Epithelial cell of esophagus (primary cell): ENCODE data around the gene FOSL1.
A peak's percentile ranks its signal among the peaks of the same experiment; 100 is the strongest.

Source experiments
- DNase-seq: peaks from one replicate; pipeline ENCODE4 v3.0.0; 2010; ENCODE audit warnings: low read depth
- H3K4me3 ChIP-seq: 2 replicates; pipeline ENCODE4 v1.5.1; 2011; ENCODE audit warnings: mild to moderate bottlenecking, low read length, control low read depth
- TF ChIP-seq, protein P1 (sequence below): IDR thresholded peaks from 2 replicates; pipeline ENCODE4 v1.5.1; 2011; ENCODE audit warnings: low read depth, mild to moderate bottlenecking, low read length, control low read depth, inconsistent platforms; ENCODE audit not compliant: insufficient read depth; ENCODE audit errors: missing control alignments

Gene FOSL1

DNA sequence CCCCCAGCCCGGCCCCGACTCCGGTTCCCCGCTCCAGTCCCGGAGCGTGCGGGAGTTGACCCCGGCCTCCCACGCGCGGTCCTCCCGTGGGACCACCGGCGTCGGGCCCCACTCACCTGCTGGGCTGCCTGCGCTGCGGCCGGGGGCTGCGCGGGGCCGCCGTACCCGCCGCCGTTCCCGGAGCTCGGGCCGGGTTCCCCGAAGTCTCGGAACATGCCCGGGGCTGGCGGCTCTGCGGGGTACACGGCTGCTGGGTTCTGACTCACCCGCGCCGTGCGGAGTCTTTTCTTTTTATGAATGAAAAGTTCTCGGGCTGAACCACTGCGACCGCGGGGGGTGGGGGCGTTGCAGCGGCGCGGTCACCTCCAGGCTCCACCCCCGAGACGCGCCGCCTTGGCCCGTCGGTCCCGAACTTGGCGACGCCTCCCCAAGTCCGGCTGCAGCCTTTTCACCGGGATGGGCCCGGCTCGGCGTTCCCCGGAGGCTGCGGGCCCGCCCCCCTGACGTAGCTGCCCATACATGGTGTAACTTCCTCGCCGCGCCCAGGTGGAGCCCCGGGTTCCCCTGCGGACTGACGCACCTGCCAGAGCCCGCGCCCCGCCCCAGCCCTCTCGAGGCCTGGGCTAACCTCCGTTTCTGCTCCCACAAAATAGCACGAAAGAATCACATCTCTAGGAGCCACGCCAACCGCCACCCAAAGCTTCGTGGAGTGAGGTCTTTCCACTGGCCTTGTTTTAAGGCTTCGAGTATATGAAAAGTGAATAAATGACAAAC, at the start of gene FOSL1:
FOSL1 (minus strand) TSS at position 264 of the 774 bp plus-strand sequence; CDS start at position 215, 49 bp downstream.
- H3K4me3 ChIP-seq = peak within 1 kb of the TSS; percentile 87
- peak; percentile 100 for DNase-seq
- TF ChIP-seq, protein P1, sequence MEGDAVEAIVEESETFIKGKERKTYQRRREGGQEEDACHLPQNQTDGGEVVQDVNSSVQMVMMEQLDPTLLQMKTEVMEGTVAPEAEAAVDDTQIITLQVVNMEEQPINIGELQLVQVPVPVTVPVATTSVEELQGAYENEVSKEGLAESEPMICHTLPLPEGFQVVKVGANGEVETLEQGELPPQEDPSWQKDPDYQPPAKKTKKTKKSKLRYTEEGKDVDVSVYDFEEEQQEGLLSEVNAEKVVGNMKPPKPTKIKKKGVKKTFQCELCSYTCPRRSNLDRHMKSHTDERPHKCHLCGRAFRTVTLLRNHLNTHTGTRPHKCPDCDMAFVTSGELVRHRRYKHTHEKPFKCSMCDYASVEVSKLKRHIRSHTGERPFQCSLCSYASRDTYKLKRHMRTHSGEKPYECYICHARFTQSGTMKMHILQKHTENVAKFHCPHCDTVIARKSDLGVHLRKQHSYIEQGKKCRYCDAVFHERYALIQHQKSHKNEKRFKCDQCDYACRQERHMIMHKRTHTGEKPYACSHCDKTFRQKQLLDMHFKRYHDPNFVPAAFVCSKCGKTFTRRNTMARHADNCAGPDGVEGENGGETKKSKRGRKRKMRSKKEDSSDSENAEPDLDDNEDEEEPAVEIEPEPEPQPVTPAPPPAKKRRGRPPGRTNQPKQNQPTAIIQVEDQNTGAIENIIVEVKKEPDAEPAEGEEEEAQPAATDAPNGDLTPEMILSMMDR = no peak

DNA sequence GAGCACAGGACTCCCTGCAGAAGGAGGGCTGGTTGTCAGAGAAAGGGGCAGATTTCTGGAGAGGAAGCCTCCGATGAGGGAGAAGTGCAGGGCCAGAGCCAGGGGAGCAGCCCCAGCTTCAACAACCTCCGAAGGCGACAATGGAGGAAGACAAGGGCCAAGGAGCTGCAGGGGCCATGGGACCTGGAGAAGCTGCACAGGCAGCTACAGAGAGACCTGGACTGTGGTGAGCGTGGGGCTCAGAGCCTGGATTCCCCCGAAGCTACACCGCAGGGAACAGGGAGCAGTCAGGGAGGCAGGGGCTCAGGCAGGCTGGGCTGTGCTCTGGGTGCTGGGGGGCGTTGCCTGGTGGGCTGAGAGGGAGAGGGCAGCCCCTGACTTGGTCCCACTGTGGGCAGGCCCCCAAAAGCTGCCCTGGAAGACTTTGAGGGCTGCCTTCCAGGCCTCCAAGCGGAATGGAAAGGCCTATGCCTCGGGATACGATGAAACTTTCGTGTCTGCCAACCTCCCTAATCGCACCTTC, 47.5 kb upstream of the FOSL1 start:
- DNase-seq = no peak
- TF ChIP-seq, protein P1 = no peak

GRCh38 chr11:65947133-65947532, 46.9 kb upstream of the FOSL1 start:
- TF ChIP-seq, protein P1 = no peak
- H3K4me3 ChIP-seq = no peak overlapping the region
- DNase-seq = no peak

More for the DNA sequence above, 47.5 kb upstream of the FOSL1 start:
- no peak overlapping the region for H3K4me3 ChIP-seq

- TF ChIP-seq, protein P1 = no peak
- no peak overlapping the region for H3K4me3 ChIP-seq
- DNase-seq = no peak
Measured at GRCh38 chr11:65946655-65947054, 46.5 kb upstream of the FOSL1 start.

DNA sequence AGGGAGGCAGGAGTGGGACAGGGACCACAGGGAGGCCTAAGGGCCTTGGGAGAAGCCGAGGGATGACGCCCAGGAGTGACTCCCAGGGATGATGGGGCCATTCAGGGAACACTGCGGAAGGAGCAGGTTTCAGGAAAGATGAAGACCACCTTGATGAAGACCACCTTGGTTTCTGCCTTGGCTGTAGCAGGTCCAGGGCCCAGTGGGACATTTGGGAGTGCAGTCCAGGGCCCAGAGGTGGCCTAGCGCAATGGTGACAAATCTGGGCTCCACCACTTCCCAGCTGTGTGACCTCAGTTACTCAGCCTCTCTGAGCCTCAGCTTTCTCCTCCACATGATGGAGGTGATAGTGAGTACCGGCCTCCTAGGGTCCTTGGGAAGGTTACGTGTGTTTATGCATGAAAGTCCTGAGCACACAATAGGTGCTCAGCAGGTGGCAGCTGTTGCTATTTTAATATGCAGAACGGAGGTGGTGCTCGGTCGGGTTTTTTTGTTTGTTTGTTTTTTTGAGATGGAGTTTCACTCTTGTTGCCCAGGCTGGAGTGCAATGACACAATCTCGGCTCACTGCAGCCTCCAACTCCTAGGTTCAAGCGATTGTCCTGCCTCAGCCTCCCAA, 45.9 kb upstream of the FOSL1 start:
- no peak for DNase-seq
- H3K4me3 ChIP-seq = no peak overlapping the region
- TF ChIP-seq, protein P1 = no peak

GRCh38 chr11:65945430-65945911, 45.3 kb upstream of the FOSL1 start, which contains the start of gene TSGA10IP:
TSGA10IP (plus strand) TSS chr11:65945480; CDS start chr11:65945676, 196 bp downstream.
- H3K4me3 ChIP-seq = no peak within 1 kb of the TSS
- DNase-seq = no peak
- TF ChIP-seq, protein P1 = no peak

- no peak for DNase-seq
- TF ChIP-seq, protein P1 = no peak
- H3K4me3 ChIP-seq = no peak overlapping the region
Measured at GRCh38 chr11:65944767-65945166, 44.6 kb upstream of the FOSL1 start.
